HG03378 (cell line): ENCODE results near the gene GBA2.

Experiments
- ATAC-seq: cut with Tn5 transposase; IDR thresholded peaks from one replicate; pipeline ENCODE4 v1.9.1; 2021; ENCODE audit warnings: mild to moderate bottlenecking, moderate library complexity; ENCODE audit not compliant: unreplicated experiment

The GBA2 gene

DNA sequence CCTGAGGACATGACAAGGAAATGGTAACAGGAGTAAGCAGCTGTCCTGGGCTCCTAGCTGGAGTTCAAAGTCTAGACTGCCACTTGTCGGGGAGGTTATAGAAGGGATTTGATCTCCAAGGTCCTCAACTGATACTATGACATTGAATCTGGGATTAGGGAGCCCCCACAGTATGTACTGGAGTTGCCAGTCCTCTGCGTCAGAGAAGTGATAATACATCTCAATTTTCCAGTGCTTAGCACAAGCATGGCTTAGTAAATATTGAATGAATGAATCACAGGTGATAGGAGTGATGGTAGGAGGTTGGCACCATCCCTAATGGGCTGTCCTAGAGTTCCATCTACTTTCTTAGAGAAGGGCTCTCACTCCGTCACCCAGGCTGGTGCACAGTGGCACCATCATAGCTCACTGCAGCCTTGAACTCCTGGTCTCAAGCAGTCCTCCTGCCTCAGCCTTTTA, 53.1 kb downstream of the GBA2 start:
- no peak for ATAC-seq

DNA sequence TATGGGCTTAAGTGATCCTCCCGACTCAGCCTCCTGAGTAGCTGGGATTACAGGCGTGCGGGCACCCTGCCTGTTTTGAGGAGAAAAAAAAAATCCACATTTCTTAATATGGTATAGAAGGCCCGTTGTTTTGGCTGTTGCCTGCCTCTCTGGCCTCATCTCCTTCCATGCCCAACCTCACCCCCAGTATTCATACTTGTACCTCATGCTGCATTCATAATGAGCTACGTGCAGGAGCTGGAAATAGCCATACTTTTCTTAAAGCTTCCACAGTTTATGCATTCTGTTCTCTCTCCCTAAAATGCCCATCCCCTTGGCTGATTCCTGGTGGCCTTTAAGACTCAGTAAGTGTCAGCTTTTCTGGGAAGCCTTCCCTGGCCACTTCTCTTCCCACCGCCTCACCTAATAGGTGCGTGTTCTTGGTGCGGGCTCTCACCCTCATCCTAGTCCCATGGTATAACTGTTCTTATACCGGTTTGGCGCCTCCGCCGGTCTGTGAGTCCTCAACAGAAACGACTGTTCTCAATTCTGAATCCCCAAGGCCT, 57.2 kb downstream of the GBA2 start:
- no peak for ATAC-seq

DNA sequence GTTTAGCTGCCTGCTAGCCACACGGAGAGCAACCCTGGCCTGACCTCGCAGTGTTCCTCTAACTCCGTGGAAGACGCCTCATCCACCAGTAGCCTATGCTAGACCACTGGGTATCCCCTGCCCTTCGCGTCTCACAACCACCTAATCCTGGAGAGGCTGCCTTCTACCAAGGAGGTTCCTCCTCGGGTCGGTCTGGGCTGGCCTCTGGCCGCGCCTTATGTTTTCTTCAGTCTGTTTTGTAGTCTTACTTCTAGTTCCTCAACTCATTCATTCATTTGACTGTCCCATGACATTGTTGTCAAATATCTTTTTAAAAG, 57.7 kb downstream of the GBA2 start:
- no peak for ATAC-seq

DNA sequence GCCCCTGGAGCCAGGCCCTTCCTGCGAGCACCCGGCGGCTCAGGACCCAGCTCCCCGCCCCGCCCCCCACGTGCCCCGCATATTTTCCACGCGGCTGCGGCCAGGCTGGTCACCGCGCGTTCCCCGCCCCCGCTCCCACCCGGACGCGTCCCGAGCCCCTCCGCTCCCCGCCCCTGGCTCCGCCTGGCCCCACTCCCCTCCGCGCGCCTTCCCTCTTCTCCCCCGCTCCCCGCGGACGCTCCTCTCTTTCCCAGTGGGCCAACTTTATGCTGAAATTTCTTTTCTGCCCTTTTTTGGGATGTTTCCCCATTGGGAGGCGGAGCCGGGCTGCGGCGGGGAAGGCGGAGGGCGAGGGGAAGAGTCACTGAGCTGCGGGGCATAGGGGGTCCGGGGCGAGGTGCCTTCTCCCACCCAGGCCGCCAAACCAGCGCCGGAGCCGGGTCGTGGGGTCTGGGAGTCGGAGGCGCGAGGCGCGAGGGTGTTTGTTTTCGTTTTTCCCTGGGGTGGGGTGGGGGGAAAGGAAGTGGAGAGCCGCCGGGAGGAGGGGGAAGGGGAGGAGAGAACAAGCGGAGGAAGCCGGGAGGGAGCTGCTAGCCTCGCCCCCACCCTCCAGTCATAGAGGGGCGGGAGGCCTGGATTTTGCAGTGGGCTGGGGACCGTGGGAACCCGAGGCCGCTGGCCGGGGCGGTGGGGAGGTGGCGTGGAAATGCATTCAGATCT, 58.3 kb downstream of the GBA2 start:
- ATAC-seq, result no peak

DNA sequence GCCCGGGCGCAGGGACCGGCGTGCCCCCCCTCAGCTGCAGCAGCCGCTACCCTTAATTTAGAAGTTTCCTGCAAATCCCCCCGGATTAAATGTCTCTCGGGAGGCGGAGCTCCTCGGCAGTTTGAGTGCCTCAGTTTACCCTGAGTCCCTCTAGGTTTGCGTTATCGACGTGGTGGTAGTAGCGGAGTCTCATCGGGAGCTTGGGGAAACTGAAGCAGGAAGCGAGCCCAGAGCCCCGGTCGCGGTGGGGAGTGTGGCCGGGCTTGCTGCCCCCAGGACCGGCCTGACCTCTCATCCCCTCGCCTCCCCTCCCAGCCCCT, 58.8 kb downstream of the GBA2 start:
- no peak for ATAC-seq

DNA sequence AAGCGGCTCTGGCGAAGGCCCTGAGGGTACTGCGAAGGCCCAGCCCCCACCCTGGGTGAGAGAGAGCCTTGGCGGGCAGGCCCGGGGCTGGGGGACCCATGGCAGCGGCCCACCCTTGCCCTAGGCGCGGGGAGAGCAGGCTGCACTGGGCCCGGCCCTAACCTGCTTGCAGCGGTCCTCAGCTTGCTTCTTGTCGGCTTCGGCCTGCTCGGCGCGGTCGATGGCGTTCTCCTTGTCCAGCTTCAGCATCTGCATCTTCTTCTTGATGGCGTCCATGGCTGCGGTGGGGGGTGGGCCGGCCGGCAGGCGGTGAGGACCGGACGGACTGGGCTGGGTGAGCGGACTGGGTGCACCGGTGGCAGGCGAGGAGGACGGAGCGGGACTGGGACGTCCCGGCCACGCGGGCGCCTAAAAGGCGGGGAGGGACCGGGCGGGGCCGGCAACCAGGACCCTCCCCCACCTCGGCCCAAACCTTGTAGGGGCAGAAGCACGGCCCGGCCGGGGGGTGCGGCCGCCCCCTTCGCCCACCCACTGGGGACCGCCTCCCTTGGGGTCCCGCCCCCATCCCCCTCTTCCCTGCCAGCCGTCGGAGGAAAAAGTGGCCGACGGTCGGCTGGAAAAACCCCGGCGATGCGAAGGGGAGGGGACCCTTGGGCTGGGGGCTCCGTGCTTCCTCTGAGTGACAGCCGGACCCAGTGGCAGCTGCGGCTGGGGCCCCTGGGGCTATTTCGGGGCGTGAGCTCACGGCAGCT, 59.3 kb downstream of the GBA2 start, which contains the start of gene TPM2:
TPM2 (minus strand) TSS at position 384 of the 752 bp plus-strand sequence; CDS start at position 276, 108 bp downstream.
- ATAC-seq, result no peak

DNA sequence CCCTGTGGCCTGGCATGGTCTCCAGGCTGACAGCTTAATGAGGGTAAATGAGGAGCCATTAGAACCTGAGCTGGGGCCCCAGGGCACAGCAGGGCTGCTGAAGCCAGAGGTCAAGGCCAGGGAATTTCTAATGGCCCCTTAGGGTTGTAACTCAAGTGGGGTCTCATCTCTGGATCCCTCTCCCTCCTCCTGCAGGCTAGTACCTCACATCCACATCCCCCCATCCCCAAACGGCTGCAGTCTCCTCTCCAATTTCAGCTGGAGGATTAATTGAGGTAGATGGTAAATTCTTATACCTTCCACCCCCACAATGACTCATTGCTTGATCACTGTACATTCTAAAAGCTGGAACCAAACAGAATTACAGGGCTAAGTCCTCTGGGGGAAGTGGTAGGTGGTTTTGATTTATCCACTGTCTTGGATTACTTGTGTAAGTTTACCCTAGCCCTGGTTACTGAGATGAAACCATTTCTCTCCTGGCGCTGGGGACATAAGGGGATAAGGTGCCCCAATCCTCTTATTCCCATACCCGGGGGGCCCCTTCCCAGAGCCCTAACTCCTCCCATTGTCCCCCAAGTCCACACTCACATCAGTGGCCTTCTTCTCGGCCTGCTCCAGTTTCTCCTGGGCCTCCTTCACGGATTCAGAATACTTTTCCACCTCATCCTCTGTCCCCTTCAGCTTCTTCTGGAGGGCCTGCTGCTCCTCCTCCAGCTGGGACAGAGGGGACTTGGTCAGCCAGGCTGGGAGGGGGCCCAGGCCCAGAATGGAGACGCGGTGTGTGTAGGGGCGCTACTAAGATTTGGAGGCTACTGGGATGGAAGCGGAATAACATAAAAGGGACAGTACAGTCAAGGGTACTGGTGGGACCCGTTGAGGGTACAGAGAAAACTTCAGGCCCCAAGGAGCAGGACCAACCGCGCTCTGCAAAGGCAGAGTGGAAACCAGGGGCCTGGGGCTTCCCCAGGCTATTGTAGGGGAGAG, 60.2 kb downstream of the GBA2 start:
- ATAC-seq, result no peak

DNA sequence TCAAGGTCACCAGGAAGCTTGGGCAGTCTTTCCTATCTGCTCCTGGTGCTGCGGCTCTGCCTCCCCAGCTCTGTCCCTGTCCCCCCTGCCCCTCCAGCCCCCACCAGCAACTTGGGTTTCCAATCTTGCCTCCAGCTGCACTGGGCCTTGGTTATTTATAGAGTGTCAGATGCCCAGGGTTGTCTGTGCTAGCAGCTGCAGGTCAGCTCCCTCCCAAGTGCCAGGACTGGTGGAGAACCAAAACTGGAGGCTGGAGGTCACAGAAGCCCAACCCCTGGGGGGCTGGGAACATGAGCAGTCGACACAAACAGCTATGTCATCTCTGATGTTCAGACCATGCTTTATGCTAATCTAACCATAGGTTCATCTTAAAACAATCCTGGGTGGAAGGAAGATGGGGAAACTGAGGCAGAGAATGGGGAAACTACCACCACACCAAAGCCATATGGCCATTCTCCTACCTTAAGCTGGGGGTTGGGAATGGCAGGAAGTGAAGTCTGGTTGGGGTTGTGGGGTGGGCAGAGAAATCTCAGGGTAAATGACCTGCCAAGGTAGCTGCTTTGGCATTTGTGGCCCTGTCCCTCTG, 61.0 kb downstream of the GBA2 start:
- ATAC-seq, result no peak

DNA sequence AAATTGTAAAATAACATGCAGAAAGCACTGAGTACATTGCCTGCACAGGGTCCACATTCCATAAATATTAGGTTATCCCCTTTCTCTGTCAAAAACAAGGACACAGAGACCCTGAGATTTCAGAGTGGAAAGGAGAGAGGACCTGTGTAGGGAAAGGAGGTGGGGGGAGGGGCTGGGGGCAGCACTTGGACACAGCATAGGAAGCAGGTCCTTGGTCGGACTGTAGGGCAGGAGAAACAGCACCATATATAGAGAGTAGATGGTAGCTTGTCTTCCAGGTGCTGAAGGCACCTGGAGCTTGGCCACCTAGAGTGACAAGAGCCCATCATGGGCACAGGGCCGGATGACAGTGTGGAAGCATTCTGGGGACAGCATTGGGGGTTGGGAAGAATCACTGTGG, 61.7 kb downstream of the GBA2 start:
- no peak for ATAC-seq
